GM19025 (cell line): ENCODE results near the gene ZCRB1.
A peak's percentile ranks its signal among the peaks of the same experiment; 100 is the strongest.
"Not testable (repeated sequence)": the region's sequence is repeated elsewhere in the genome, so short reads cannot be mapped to it uniquely, and the experiment has no call there.

Source experiments
- ATAC-seq: cut with Tn5 transposase; IDR thresholded peaks from one replicate; pipeline ENCODE4 v1.9.1; 2021; ENCODE audit warnings: mild to moderate bottlenecking, low read depth, moderate library complexity; ENCODE audit not compliant: unreplicated experiment

Gene ZCRB1, protein sequence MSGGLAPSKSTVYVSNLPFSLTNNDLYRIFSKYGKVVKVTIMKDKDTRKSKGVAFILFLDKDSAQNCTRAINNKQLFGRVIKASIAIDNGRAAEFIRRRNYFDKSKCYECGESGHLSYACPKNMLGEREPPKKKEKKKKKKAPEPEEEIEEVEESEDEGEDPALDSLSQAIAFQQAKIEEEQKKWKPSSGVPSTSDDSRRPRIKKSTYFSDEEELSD

DNA sequence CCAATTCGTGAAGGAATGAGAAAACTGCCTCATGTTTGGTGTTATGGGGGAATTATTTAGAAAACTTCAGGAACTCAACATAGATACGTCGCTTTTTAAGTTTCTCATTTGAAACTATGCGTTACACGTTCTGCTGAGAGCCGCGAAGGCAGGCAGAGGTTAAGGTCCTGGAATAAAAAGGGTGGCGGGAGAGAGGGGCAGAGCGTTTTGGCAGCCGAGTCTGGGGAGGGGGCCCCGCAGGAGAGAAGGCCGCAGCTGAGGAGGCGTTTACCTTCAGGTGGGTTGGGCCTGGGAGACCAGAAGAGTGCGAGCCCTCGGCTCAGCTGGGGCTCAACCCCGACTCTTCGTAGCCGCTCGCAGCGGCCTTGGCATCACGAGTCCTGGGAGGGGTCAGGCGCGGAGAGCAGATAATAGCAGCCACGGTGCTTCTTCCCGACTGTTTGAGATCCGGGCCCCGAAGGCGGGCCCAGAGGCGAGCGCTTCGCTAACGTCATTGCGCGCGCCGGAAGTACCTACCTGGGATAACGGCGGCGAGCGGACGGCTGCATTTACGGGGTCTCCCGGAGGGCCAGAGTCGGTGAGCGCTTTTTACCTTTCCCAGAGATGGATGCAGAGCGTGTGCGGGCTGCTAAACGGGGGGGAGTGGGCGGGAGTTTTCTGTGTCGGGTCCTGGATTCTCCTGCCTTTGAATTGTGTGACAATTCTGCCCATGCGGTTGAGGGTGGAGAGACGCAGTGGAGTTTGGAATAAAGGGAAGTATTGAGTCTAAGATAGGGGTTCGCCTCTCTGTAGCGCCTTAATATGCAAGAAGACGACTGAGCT, at the start of gene ZCRB1, which contains the start of gene PPHLN1:
Gene ZCRB1 (minus strand): TSS at position 442 of the 822 bp plus-strand sequence. CDS start 1,992 bp downstream, outside the sequence.
Gene PPHLN1 (plus strand): TSS at position 515 of the 822 bp plus-strand sequence. CDS start 9,736 bp downstream, outside the sequence.
- peak; percentile 95 for ATAC-seq

DNA sequence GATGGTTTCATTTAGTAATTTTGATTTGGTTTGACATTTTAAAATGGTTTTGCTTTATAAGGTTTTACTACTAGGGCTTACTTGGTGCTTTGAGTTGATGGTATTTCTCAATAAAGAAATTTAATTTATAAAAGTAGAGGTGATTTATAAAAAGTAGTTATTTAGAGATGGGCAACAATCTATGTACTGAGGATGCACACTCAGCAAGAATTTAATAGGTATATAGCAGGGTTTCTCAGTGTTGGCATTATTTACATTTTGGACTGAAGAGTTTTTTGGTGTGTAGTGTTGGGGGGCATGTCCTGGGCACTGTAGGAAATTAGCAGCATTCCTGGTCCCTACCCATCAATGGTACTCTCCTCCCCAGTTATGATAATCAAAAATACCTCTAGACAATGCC, 47.8 kb upstream of the ZCRB1 start:
- ATAC-seq: no peak

DNA sequence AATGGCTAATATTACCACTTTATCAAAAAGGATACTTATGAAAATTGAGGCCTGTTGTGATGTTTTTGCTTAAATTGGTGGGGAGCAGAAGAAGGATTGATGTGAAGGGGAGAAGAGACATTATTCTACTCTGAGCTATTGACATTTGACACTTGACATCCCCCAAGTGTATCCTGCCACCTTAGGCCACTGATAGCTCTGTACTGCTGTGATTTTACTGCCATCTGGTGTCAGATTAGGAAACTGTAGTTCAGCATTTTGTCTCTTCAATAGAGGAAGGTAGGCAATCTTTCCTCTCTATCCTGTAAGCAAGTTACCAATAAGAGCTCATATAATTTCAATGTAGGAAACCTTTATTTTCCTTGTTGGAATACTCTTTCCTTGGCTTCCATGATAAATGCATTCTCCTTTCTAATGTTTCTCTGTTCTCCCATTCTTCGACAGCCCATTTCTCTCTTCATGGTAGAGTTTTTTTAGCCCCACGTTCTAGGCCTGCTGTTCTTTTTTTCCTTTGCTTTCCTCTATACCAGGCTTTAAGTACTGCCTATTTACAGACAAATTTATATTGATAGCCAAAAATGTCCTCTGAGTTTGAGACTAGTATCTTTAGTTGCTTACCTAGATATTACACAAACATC, 46.4 kb upstream of the ZCRB1 start:
- ATAC-seq: peak; percentile 74

DNA sequence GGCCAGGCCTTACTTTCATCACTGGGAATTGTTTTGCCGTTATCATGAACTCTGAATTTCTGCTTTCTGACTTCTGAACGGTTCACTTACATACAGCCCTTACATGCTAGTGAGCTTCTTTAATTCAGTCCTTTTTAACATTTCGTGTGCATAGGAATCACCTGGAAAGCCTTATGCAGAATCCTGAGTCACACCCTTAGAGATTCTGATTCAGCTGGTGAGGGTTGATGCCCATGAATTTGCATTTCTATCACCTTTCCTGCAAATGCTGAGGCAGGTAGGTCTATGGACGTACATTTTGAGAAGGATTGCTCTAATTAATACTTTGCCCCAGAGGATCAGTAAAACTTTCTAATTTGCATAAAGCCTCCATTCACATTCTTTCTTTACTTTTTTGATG, 44.1 kb upstream of the ZCRB1 start:
- no peak for ATAC-seq

DNA sequence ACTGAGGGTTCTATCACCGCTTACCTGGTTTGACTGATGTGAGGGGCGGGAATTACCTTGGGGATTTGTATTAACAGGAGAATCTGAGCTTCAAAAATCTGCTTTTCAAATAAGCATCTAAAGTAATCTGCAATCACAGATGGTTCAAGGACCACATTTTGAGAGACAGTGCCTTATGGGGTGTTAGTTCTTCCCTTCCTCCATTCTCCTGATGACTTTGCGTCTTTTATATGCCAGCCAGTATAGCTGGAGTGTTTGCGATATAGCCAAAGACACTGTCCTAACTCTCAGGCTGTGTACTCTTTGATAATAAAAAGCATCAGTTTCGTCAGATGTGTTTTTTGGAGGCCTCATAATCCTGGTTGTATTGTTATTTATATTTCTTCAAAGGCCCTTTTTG, 39.6 kb upstream of the ZCRB1 start:
- ATAC-seq: no peak

DNA sequence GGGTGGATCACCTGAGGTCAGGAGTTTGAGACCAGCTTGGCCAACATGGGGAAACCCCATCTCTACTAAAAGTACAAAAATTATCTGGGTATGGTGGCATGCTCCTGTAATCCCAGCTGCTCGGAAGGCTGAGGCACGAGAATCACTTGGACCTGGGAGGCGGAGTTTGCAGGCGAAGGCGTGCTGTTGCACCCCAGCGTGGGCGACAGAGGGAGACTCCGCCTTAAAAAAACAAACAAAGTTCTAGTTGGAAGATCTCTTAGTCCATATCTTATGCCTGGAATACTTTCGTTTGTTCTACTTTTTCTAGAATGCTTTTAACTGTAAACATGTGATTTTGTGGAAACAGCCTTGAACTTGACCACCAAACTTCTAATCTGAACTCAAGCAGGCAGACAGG, 38.8 kb upstream of the ZCRB1 start:
- no peak for ATAC-seq

DNA sequence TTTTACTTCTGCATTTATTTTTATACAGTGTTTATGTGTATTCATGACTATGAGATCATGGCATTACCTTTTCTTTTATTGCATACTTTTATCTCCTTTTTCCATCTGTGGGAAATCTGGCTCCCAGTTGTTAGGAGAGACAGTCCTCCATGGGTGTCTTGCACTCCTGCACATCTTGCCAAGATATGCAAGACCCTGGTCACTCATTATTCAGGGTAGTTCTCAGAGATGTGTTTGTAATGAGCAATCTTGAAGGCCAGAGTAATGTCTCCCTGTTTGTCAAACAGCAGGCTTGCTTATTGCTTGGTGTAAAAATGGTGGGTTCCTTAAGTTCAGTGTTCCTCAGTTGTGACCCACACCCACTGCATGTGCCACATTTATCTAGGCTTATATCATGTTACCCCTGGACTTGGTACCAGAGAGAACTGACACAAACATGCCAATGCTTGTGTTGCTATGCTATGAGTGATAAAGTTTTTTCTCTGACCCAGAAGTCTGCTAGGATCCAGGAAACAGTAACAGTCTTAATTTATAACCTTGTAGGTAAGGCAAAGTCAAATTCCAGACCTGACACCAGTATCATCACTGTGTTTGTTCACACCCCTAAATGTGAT, 36.9 kb upstream of the ZCRB1 start:
- no peak for ATAC-seq

DNA sequence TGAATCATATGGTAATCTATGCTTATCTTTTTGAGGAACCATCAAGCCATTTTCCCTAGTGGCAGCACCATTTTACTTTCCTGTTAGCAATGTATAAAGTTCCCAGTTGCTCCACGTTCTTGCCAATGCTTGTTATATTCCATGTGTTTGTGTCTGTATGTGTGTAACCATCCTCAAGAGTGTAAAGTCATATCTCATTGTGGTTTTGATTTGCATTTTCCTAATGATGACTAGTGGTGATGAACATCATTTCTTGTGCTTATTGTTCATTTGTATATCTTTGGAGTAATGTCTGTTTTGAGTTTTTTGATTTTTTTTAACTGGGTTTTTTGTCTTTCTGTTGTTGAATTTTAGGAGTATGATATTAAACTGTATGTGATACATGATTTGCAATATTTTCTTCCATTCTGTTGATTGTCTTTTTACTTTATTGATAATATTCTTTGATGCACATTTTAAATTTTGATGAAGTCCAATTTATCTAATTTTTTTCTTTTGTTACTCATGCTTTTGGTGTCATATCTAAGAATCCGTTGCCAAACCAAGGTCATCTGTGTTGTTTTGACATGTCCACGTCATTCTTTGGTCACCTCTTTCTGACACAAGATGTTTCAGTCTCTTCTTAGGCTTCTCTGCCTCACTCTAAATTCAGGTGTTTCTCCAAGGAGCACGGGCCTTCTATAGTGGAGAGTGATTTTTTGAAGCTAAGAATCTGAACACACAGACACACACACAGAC, 36.2 kb upstream of the ZCRB1 start:
- ATAC-seq: no peak

DNA sequence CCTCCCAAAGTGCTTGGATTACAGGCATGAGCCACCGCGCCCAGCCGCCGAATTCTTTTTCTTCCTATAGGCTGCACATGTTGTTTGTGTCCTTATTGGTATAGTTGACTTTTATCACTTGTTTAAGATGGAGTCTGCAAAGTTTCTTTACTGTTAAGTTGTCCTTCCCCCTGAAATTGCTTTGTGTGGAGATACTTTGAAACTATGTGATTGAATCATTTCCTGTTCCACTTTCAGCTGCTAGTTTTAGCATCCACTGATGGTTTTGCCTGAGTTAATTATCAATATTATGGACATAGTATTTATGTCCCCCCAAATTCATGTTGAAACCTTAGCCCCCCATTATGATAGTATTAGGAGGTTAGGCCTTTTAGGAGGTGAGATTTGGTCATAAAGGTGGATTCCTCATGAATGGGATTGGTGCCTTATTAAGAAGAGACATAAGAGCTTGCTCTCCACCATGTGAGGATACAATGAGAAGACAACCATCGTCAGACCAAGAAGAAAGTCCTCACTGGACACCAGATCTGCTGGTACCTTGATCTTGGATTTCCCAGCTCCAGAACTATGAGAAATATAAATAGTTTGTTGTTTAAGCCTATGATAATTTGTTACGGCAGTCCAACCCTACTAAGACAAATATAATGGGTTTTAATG, 35.0 kb upstream of the ZCRB1 start:
- ATAC-seq: peak; percentile 68

DNA sequence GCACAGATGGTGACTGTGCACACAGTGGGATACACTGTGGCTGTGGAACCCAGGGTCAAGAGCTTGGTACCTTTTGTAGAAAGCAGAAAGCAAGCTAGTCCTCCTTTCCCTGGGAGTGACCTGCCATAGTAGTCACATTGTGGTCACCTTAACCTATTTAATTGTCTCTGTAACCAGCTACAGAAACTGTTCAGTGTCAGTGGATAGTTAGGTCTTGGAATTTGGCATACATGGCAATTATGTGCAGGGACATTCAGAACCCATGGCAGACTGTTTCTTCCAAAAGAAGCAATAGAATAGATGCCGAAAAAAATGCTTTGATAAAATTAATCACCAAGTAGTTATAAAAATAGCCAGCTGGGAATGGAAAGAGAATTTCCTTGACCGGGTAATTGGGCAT, 30.4 kb upstream of the ZCRB1 start:
- no peak for ATAC-seq

DNA sequence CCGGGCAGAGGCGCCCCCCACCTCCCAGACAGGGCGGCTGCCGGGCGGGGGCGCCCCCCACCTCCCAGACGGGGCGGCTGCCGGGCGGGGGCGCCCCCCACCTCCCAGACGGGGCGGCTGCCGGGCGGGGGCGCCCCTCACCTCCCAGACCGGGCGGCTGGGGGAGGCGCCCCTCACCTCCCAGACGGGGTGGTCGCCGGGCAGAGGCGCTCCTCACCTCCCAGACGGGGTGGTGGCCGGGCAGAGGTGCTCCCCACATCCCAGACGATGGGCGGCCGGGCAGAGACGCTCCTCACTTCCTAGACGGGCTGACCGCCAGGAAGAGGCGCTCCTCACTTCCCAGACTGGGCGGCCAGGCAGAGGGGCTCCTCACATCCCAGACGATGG, 24.1 kb upstream of the ZCRB1 start:
- ATAC-seq: not testable (repeated sequence)

DNA sequence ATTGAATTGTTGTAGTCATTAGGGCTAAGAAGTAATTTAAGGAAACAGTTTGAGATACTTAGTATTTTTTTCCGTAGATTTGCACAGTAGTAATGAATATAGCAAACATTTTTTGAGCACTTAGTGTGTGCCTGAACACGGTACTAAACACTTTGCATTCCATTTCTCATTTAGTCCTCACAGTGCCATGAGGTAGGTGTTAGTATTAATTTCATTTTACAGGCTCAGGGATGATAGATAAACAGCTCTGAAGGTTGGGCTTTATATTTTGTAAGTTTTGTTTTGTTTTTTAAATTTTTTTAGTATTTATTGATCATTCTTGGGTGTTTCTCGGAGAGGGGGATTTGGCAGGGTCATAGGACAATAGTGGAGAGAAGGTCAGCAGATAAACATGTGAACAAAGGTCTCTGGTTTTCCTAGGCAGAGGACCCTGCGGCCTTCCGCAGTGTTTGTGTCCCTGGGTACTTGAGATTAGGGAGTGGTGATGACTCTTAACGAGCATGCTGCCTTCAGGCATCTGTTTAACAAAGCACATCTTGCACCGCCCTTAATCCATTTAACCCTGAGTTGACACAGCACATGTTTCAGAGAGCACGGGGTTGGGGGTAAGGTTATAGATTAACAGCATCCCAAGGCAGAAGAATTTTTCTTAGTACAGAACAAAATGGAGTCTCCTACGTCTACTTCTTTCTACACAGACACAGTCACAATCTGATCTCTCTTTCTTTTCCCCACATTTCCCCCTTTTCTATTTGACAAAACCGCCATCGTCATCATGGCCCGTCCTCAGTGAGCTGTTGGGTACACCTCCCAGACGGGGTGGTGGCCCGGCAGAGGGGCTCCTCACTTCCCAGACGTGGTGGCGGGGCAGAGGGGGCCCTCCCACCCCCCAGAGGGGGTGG, 23.5 kb upstream of the ZCRB1 start:
- ATAC-seq: not testable (repeated sequence)

DNA sequence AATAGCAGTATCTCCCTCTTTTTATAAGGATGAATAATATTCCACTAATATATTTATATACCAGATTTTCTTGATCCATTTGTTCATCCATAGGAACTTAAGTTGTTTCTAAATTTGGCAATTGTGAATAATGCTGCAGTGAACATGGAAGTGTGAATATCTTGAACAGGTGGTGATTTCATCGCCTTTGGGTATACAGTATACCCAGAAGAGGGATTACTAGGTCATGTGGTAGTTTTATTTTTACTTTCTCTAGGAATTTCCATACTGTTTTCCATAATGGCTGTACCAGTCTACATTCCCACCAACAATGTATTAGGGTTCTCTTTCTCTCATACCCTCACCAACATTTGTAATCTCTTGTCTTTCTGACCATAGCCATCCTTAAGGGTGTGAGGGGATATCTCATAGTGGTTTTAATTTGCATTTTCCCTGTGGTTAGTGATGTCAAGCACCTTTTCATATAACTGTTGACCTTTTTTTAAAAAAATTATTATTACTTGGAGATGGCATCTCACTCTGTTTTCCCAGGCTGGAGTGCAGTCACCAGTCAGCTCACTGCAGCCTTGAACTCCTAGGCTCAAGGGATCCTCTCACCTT, 20.6 kb upstream of the ZCRB1 start:
- peak; percentile 51 for ATAC-seq

DNA sequence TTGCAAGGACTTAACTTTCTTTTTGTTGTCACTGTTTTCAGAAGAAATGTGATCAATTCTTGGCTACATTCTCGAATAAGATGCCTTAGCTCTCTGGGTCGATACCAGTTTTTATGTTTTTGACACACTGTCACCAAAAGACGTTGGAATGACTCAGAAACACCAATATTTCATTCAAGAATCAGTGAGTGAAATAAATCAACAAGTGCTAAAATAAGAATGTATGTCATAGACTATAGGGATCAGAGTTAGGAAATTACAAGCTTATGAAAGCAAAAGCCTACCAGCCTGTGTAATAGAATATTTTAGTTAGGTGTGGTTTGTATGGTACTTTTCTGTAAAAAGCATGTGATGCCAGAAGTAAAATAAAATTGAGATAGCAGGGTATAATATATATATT, 17.8 kb upstream of the ZCRB1 start:
- no peak for ATAC-seq

DNA sequence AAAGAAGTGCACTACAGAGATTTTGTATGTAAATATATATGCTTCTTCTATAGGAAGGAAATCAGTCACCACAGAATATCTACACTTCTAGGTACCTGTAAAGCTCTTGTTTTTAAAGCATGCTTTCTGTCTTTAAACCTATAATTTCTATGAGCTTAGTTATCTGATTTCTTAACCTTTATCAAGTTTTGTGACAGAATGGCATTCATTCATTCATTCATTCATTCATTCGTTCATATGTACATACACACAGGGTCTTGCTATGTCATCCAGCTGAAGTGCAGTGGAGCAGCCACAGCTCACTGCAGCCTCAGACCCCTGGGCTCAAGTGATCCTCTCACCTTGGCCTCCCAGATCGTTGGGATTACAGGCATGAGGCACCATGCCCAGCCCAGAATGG, 16.1 kb upstream of the ZCRB1 start:
- ATAC-seq: no peak

DNA sequence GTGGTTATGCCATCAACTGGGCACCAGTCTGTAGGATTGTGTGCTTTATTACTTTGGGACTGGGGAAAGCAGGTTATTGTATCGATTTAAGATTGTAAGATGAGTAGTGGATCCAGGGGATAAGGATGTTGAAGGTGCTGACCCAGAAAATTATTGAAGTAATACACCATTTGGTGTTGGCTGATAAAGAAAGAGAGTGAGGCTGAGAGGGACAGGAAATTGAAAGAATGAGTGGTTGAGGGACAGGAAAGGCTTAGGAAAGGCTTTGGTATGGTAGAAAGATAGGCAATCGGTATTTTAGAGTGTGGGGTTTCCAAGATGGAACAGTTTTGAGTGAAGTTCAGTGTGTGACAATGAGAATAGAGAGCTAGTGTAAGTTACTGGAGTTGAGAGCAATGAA, 12.4 kb upstream of the ZCRB1 start:
- no peak for ATAC-seq

DNA sequence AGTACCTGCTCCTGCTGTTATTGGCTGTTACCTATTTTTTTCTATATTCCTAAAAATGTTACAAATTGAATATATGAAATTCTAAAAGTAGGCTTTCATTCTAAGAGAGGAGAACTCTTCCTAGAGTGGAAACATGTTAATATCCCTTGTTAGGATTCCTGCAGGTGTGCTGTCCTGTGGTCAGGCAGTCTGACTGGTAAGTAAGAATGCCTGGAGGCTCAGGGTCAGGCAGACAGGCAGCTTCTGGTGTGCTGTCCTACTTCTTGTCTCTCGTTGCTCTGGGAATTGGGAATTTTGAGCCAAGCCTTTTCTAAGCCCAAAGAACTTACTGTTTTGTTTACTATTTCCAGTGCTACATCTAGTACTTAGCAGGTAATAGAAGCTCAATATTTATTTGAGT, 10.4 kb upstream of the ZCRB1 start:
- ATAC-seq: no peak
